ENCODE measurements around the gene FSTL3. TPM values are rescaled to one million over a fixed set of nuclear protein-coding genes. Genes with fewer than 3 reads are reported as not detected.

Gene FSTL3
- total RNA-seq, 1 donor = 49.2 TPM

- no peak for DNase-seq (ENCODE audit: low read depth)
- TF ChIP-seq CTCF (IDR thresholded peaks at IDR 0.05; ENCODE audit: insufficient read depth, low read depth, low read length) = no peak
- H3K4me3 ChIP-seq (ENCODE audit: low read depth, low read length) = peak overlapping the region; percentile 53
Measured at GRCh38 chr19:676007-676338, 219 bp upstream of the FSTL3 start.

- DNase-seq (ENCODE audit: low read depth) = peak; percentile 92
Measured at GRCh38 chr19:677201-677600, 1.0 kb downstream of the FSTL3 start.

GRCh38 chr19:677601-678436 is 1.6 kb downstream of the FSTL3 start:
- no peak for TF ChIP-seq CTCF (IDR thresholded peaks at IDR 0.05; ENCODE audit: insufficient read depth, low read depth, low read length)
- H3K4me3 ChIP-seq (ENCODE audit: low read depth, low read length) = peak overlapping the region; percentile 63
- DNase-seq (ENCODE audit: low read depth) = no peak

More at GRCh38 chr19:677201-677600, 1.0 kb downstream of the FSTL3 start:
- TF ChIP-seq CTCF (IDR thresholded peaks at IDR 0.05; ENCODE audit: insufficient read depth, low read depth, low read length) = no peak
- H3K4me3 ChIP-seq (ENCODE audit: low read depth, low read length) = peak overlapping the region; percentile 63

GRCh38 chr19:678791-679388 is 2.7 kb downstream of the FSTL3 start:
- DNase-seq (ENCODE audit: low read depth) = no peak
- no peak for TF ChIP-seq CTCF (IDR thresholded peaks at IDR 0.05; ENCODE audit: insufficient read depth, low read depth, low read length)
- peak overlapping the region; percentile 60 for H3K4me3 ChIP-seq (ENCODE audit: low read depth, low read length)

GRCh38 chr19:679418-680286 is 3.5 kb downstream of the FSTL3 start:
- H3K4me3 ChIP-seq (ENCODE audit: low read depth, low read length) = peak overlapping the region; percentile 60
- DNase-seq (ENCODE audit: low read depth) = peak; percentile 91
- no peak for TF ChIP-seq CTCF (IDR thresholded peaks at IDR 0.05; ENCODE audit: insufficient read depth, low read depth, low read length)

GRCh38 chr19:680287-681028 is 4.3 kb downstream of the FSTL3 start:
- DNase-seq (ENCODE audit: low read depth) = peak; percentile 99
- H3K4me3 ChIP-seq (ENCODE audit: low read depth, low read length) = peak overlapping the region; percentile 60
- peak; percentile 27 for TF ChIP-seq CTCF (IDR thresholded peaks at IDR 0.05; ENCODE audit: insufficient read depth, low read depth, low read length)
